SIG-M5 treated with dmso at 0.1 percent for 504 hours (cell line): Measurements from ENCODE around the gene KCNS3.

Experiments
- DNase-seq: peaks from one replicate; lab custom pipeline; 2025; ENCODE audit not compliant: unreplicated experiment; lab: John Stamatoyannopoulos, UW

Gene KCNS3

GRCh38 chr2:17877811-17878280, 621 bp upstream of the KCNS3 start:
- DNase-seq, result peak; percentile 21

GRCh38 chr2:17879137-17879912, 858 bp downstream of the KCNS3 start:
- DNase-seq, result peak; percentile 35

- DNase-seq, result no peak
These were observed 1.4 kb downstream of the KCNS3 start for GRCh38 chr2:17879913-17880274.

GRCh38 chr2:17892770-17893534, 14.5 kb downstream of the KCNS3 start:
- DNase-seq, result no peak

GRCh38 chr2:17894005-17894404, 15.5 kb downstream of the KCNS3 start:
- DNase-seq, result no peak

- no peak for DNase-seq
These were observed 16.1 kb downstream of the KCNS3 start for GRCh38 chr2:17894556-17894955.

- DNase-seq, result no peak
These were observed 21.4 kb downstream of the KCNS3 start for GRCh38 chr2:17899871-17900270.

- no peak for DNase-seq
These were observed 22.8 kb downstream of the KCNS3 start for GRCh38 chr2:17901246-17901645.

GRCh38 chr2:17910980-17911379, 32.5 kb downstream of the KCNS3 start:
- no peak for DNase-seq

GRCh38 chr2:17911491-17912260, 33.2 kb downstream of the KCNS3 start:
- DNase-seq, result no peak

GRCh38 chr2:17912266-17912691, 33.8 kb downstream of the KCNS3 start:
- DNase-seq, result peak; percentile 27

GRCh38 chr2:17915099-17915498, 36.6 kb downstream of the KCNS3 start:
- DNase-seq, result no peak

GRCh38 chr2:17915811-17916518, 37.5 kb downstream of the KCNS3 start:
- DNase-seq, result no peak

- DNase-seq, result no peak
These were observed 38.1 kb downstream of the KCNS3 start for GRCh38 chr2:17916584-17916983.

- DNase-seq, result no peak
These were observed 40.3 kb downstream of the KCNS3 start for GRCh38 chr2:17918789-17919188.

- DNase-seq, result no peak
These were observed 52.3 kb downstream of the KCNS3 start for GRCh38 chr2:17930773-17931172.

GRCh38 chr2:17933256-17933655, 54.8 kb downstream of the KCNS3 start:
- DNase-seq, result no peak

GRCh38 chr2:17934721-17935120, 56.3 kb downstream of the KCNS3 start:
- no peak for DNase-seq

- DNase-seq, result no peak
These were observed 56.9 kb downstream of the KCNS3 start for GRCh38 chr2:17935242-17935885.

- DNase-seq, result no peak
These were observed 58.1 kb downstream of the KCNS3 start for GRCh38 chr2:17936599-17936998.
